Activated effector memory CD4-positive, alpha-beta T cell treated with anti-CD3 and anti-CD28 coated beads, Interleukin-2, amount 50 U/mL, for 16 hours (primary cell): ENCODE data around the gene KRTAP4-1.
"Not testable (repeated sequence)": the region's sequence is repeated elsewhere in the genome, so short reads cannot be mapped to it uniquely, and the experiment has no call there.

ENCODE experiments used
- DNase-seq: peaks from one replicate; pipeline ENCODE4 v3.0.0-alpha.2; 2020

KRTAP4-1 gene

DNA sequence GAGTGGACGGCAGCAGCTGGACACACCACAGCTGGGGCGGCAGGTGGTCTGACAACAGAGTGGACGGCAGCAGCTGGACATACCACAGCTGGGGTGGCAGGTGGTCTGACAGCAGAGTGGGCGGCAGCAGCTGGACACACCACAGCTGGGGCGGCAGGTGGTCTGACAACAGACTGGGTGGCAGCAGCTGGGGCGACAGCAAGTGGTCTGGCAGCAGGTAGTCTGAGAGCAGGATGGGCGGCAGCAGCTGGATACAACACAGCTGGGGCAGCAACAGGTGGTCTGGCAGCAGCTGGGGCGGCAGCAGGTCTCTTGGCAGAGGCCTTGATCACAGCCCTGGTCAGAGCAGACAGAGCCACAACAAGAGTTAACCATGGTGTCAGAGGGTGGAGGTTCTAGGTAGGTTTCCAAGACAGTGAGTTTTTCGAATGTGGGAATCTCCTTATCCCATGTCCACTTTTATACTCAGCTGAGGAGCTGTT, at the start of gene KRTAP4-1:
TSS of gene KRTAP4-1 (minus strand) at position 432 of the 482 bp plus-strand sequence. CDS start at position 375, 57 bp downstream.
- DNase-seq: no peak

DNA sequence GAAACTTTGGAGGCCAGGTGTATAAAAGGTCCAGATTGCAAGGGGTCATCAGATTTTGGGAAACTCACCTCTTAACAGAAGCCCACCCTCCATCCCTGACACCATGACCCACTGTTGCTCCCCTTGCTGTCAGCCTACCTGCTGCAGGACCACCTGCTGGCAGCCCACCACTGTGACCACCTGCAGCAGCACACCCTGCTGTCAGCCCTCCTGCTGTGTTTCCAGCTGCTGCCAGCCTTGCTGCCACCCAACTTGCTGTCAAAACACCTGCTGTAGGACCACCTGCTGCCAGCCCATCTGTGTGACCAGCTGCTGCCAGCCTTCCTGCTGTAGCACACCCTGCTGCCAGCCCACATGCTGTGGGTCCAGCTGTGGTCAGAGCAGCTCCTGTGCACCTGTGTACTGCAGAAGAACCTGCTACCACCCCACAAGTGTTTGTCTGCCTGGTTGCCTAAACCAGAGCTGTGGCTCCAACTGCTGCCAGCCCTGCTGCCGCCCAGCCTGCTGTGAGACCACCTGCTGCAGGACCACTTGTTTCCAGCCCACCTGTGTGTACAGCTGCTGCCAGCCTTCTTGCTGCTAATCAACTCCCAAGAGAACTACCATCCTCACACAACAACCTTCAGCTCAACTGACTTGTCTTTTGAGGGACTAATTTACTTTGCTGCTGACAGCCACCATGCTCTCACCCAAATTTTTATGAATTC, 47.8 kb upstream of the KRTAP4-1 start, which contains the start of gene KRTAP9-3:
TSS of gene KRTAP9-3 (plus strand) at position 51 of the 707 bp plus-strand sequence. CDS start at position 104, 53 bp downstream.
- DNase-seq: not testable (repeated sequence)

DNA sequence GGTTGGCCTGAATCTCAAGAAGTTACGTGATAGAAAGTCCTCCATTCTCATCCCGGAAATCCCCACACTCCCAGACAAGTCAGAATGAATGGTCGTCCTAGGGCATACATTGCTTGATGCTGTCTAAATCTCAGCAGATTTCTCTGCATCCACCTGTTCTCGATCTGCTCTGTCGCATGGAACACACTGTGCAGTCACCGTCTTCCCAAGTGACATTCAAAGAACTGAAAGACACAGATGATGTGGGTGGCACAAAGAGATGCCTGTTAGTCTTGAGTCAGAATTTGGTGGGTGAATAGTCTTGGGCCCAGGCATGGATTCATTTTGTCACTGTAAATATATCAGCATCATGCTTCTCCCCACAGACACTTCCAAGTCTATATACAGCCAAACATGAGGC, 47.0 kb upstream of the KRTAP4-1 start:
- no peak for DNase-seq

DNA sequence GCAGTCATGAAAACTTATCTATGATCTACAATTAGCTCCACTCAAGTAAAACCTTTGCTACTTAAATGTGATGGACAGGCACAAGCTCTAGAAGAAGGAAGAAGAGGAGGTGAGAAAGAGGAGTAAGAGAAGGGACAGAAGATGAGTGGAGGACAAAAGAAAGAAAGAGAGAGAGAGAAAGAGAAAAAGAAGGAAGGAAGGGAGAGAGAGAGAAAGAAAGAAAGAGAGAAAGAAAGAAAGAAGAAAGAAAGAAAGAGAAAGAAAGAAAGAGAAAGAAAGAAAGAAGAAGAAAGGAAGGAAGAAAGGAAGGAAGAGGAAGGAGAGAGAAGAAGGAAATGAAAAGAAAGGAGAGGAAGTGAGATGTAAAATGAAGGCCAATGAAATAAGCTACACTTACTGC, 45.4 kb upstream of the KRTAP4-1 start:
- DNase-seq: no peak

DNA sequence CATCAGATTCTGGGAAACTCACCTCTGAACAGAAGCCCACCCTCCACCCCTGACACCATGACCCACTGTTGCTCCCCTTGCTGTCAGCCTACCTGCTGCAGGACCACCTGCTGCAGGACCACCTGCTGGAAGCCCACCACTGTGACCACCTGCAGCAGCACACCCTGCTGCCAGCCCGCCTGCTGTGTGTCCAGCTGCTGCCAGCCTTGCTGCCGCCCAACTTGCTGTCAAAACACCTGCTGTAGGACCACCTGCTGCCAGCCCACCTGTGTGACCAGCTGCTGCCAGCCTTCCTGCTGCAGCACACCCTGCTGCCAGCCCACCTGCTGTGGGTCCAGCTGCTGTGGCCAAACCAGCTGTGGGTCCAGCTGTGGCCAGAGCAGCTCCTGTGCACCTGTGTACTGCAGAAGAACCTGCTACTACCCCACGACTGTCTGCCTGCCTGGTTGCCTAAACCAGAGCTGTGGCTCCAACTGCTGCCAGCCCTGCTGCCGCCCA, 41.9 kb upstream of the KRTAP4-1 start, which contains the start of gene KRTAP9-2:
TSS of gene KRTAP9-2 (plus strand) at position 51 of the 498 bp plus-strand sequence. CDS start at position 58, 7 bp downstream.
- not testable (repeated sequence) for DNase-seq

DNA sequence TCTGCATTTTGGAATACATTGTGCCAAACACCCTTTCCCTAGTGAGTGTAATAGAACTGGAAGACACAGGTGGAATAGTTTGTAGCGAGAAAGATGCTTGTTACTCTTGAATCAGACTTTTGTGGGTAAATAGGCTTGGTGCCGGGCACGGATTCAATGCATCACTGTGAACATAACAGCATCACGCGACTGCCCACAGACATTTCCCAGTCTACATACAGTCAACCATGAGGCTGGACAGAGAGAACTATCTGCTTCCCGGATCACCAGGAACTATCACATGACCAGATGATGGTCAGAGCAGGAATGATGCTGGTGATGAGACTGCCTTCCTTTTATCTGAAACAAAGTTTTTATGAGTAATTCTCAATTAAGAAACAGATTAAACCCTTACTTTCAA, 41.3 kb upstream of the KRTAP4-1 start:
- DNase-seq: no peak

DNA sequence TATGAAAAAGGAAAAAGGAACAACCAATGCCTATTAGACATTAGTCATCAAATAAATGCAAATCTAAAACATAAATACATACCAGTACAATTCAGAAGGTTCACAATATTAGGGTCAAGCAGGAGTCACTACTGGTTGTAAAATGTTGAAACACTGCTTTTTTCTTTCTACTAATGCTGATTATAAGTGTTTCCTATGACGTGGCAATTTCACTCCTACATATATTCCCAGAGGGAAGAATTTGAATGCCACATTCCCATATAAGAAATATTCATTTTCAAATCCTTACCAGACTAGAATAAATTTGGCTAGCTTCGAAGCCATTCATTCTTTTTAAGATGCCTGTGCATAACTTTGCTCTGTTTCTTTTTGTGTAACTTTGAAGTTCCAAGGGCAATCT, 39.1 kb upstream of the KRTAP4-1 start:
- DNase-seq: no peak

DNA sequence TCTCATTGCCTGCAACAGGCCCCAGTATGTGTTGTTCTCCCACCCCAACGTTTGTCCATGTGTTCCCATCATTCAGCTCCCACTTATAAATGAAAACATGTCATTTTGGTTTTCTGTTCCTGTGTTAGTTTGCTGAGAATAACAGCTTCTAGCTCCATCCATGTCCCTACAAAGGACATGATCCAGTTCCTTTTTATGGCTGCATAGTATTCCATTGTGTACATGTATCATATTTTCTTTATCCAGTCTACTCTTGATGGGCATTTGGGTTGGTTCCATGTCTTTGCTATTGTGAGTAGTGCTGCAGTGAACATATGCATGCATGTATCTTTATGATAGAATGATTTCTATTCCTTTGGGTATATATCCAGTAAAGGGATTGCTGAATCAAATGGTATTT, 31.0 kb upstream of the KRTAP4-1 start:
- no peak for DNase-seq

DNA sequence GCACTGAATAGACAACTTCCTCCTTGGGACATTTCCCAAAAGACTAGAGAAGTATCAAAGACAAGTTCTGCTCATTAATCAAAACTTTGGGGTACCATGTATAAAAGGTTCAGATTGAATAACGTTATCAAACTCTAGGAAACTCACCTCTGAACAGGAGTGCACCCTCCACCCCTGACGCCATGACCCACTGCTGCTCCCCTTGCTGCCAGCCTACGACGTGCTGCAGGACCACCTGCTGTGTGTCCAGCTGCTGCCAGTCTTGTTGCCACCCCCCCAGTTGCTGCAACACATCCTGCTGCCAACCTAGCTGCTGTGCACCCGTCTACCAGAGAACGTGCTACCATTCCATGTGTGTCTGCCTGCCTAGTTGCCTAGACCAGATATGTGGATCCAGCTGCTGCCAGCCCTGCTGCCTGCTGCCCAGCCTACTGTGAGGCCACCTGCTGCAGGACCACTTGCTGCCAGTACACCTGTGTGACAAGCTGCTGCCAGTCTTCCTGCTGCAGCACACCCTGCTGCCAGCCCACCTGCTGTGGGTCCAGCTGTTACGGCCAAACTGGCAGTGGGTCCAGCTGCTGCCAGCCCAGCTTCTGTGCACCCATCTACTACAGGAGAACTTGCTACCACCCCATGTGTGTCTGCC, 27.9 kb upstream of the KRTAP4-1 start:
- DNase-seq: no peak

DNA sequence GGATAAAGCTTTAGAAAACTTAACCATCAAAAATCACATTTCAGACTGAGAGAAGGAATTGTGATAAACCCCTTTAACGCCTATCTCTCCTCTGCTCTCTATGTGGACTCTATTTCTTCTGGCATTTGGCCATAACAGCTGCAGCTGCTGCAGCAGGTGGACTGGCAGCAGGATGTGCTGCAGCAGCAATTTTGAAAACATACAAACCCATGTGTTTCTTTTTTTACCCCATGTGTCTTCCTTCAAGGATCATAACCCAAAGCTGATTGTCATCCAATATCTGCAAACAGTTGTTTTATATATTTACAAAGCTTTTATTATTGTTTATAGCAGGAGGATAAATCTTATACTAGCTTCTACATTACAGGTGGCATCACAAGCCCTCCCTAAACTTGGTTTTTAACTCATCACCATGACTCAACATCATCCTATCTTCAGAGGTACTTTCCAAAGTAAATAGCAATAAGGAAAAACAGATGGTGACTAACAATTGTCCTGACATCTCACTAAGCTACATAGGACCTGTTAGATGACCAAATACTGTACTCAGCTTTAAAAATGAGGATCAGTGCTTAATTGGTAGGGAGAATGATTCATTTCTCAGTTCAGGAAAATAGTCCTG, 27.2 kb upstream of the KRTAP4-1 start:
- no peak for DNase-seq

DNA sequence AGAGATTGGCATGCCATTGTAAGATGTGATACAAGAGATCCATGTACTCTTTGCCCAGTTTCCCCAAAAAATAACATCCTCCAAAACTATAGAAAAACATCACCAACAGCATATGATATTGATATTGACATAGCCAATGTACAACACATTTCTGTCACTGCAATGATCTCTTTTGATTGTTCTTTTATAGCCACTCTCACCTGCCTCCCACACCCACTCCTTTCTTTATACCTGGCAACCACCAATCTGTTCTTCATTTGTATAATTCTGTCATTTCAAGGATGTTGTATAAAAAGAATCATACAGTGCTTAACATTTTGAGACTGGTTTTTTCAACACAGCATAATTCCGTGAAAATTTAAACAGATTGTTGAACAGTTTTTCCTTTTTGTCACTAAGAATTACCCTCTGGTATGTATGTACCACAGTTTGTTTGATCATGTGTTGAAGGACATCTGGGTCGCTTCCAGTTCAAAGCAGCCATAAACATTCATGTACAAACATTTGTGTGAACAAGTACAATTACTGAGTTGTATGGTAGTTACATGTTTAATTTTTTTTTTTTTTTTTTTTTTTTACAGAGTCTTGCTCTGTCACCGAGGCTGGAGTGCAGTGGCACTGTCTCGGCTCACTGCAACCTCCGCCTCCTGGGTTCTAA, 14.8 kb upstream of the KRTAP4-1 start:
- no peak for DNase-seq

DNA sequence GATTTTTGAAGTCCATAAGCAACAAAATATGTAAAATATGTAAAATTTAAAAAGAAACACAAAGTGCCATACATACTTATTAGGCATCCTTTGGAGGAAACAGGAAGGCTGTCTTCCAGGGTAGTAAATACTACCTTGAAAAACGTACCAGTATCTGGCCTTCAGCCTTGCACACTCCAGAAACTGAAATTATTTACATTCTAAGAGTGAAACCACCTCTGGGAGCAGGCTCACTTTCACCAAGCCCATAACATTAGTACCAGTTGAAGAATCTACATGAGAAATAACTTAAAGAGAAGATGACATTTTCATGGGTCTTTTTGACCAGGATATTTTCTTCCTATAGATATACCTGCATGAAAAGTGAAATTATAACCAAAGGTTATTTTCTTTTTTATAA, 11.4 kb upstream of the KRTAP4-1 start:
- DNase-seq: no peak

DNA sequence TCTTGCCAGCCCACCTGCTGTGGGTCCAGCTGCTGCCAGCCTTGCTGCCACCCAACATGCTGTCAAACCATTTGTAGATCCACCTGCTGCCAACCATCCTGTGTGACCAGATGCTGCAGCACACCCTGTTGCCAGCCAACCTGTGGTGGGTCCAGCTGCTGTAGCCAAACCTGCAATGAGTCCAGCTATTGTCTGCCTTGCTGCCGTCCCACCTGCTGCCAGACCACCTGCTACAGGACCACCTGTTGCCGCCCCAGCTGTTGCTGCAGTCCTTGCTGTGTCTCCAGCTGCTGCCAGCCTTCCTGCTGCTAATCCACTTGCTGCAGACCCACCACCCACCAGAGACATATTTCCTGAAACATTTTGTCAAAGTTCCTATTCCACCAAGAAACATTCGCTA, 5.6 kb upstream of the KRTAP4-1 start:
- no peak for DNase-seq

DNA sequence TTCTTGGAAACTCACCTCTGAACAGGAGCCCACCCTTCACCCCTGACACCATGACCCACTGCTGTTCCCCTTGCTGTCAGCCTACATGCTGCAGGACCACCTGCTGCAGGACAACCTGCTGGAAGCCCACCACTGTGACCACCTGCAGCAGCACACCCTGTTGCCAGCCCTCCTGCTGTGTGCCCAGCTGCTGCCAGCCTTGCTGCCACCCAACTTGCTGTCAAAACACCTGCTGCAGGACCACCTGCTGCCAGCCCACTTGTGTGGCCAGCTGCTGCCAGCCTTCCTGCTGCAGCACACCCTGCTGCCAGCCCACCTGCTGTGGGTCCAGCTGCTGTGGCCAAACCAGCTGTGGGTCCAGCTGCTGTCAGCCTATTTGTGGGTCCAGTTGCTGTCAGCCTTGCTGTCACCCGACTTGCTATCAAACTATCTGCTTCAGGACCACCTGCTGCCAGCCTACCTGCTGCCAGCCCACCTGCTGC, 5.2 kb upstream of the KRTAP4-1 start, which contains the start of gene KRTAP9-1:
TSS of gene KRTAP9-1 (plus strand) at position 51 of the 482 bp plus-strand sequence. CDS start at position 51, 0 bp downstream.
- not testable (repeated sequence) for DNase-seq

DNA sequence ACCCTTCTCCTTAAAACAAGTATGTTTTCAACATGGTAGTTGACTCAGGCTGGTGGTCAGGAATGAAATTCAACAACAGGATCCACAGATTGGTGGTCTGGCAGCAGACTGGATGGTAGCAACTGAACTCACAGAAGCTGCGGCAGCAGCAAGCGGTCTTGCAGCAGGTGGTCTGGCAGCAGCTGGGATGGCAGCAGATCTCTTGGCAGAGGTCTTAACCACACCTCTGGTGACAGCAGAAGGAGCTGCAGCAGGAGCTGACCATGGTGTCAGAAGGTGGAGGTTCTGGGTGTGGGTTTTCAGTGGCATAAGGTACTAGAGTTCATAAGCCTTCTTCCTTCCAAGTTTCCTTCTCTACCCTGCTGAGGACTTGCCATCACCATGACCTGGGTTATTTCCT, 2.2 kb upstream of the KRTAP4-1 start:
- no peak for DNase-seq

DNA sequence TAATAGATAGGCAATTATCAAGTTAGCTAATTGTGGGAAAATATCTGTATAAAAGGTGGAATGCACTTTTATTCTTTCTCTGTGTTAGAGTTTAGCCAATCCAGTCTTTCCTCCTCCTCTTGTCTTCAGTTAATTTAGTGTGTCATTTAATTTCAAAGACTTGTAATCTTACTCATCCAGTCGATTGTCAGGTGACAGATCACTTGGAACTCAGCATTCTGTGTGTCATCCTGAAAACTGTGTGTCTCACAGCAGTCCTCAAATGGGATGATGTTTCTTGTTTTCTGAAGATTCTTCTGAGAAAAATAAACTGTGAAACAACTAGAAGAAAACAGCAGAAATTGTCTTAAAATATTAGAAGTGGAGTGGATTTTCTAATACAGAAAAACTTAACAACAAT, 290 bp upstream of the KRTAP4-1 start:
- no peak for DNase-seq

DNA sequence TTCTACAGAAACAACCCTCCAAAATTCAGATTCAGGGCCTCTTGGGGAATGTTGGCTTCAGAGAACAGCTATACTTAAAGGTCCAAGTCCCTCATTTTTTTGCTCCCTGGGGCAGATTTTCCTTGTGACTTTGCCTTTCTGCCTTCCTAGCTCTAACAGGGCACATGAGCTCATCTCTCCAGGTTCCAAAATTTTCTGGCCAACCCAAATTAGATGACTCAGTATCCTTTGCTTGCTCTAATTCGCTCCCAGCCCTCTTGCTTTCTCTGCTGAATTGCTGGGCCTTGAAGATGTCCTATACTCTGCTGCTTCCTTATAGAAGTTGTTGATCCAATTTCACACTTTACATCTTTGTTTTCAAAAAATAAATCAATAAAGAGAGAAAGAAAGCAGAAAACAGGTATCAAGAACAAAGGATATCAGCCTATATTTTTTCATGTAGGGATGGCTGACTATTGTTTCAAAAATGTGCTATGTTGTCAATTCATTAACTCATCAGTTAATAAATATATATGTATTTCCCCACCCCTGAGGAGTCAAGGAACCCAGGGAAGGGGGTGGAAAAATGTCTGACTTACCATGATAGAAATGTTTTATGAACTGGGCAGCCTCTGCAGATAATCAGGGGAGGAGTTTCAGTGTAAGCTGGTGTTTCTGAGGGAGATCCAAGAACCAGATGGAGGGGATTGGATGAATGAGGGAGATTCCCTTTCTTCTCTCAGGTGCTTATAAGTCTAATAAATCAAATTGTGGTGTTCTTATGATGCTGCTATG, 5.7 kb downstream of the KRTAP4-1 start:
- DNase-seq: no peak

DNA sequence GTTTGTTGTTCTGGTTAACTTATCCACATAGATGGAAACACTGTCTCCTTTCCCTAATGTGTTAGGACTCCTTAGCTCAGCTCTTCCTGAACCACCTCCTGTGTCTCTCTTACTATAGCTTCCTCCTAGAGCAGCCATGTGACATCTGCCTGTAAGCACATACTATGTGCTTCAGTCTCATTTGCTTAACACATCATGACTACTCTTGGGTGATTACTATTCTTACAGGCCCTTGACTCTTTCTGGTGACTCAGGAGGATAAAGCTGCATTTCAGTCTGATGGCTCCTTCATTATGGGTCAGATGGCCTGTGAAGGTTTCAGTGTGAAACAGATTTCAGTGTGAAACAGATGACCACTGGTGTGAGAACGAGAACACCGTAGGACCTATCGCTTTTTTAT, 6.4 kb downstream of the KRTAP4-1 start:
- DNase-seq: no peak

DNA sequence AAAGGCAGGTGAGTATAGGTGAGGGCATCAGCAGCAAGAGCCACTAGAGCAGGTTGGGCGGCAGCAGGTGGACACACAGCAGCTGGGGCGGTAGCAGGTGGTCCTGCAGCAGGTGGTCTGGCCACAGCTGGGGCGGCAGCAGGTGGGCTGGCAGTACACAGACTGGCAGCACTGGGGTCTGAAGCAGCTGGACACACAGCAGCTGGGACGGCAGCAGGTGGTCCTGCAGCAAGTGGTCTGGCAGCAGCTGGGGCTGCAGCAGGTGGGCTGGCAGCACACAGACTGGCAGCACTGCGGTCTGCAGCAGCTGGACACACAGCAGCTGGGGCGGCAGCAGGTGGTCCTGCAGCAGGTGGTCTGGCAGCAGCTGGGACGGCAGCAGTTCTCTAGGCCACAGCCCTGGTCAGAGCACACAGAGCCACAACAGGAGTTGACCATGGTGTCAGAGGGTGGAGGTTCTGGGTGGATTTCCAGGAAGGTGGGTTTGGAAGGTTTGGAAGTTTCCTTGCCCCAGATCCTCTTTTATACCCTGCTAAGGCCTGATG, 6.9 kb downstream of the KRTAP4-1 start, which contains the start of gene KRTAP4-2:
TSS of gene KRTAP4-2 (minus strand) at position 495 of the 545 bp plus-strand sequence. CDS start at position 438, 57 bp downstream.
- DNase-seq: no peak

DNA sequence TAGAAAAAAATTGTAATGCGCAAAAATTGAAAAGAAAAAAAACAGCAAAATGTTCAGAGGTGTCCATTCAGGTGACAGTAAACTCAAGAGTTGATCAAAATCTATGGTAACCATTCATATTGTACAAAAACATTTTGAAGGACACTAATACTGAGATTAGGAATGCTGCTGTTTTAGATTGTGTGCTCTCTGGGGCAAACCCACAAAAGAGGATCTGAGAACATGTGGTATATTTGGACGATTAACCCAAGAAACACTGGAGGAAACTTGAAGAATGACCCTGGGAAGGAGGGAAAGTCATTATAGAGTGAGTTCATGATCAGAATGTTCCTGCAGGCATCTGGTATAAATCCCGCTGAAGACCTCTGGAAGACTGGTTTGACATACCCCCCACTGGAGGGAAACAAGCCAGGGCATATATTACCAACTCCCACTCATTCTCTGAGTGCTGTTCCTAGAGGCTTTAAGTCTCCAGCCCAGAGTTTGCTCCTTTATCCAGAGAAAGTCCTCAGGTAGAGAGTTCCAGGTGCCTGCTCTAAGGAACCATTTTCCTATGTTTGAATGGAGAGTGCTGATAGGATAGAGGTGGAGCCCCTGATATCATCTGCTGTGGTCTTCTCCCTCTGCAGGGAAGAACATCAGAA, 7.8 kb downstream of the KRTAP4-1 start:
- DNase-seq: no peak

DNA sequence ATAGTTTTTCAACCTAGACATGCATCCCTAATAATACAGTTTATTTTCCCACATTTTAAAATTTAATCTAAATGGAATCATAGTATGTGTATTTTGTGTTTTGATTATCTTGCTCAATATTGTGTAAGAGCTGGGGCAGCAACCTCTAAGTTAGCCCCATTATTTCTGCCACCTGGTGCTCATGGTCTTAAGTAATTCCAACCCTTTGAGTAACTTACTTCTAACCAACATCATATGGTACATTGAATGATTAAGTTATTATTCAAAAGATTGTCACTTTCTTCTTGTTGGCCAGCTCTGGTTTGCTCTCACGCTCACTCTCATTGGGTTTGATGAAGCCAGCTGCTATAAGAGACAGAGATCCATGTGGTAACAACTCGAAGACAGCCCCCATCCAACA, 12.8 kb downstream of the KRTAP4-1 start:
- DNase-seq: no peak
